AG04449 (cell line): Measurements from ENCODE around the gene FEM1B.

ENCODE experiments used
- CTCF ChIA-PET: fragments of 350-600 bp; formaldehyde crosslinking; extraction: SDS; loops from one replicate; lab custom pipeline; 2021; ENCODE audit warnings: antibody characterized with exemption; lab: Yijun Ruan, JAX
- POLR2A ChIA-PET: fragments of 400-600, 350-600 bp; formaldehyde crosslinking; extraction: SDS; loops from one replicate; lab custom pipeline; 2020; ENCODE audit warnings: antibody characterized with exemption, inconsistent platforms; lab: Yijun Ruan, JAX
- DNase-seq: peaks from one replicate; pipeline ENCODE4 v3.0.0-alpha.2; 2010; ENCODE audit warnings: low read depth, low spot score
- H3K4me3 ChIP-seq: 2 replicates; pipeline ENCODE4 v1.5.1; 2011; ENCODE audit warnings: low read depth, mild to moderate bottlenecking, control low read depth, low read length
- CTCF ChIP-seq: IDR thresholded peaks from one replicate; pipeline ENCODE4 v1.5.1; 2011; ENCODE audit warnings: mild to moderate bottlenecking, moderate library complexity, low read length, control low read depth, inconsistent platforms; ENCODE audit not compliant: insufficient read depth; ENCODE audit errors: missing control alignments

FEM1B gene

GRCh38 chr15:68258692-68259091 lies 18.9 kb upstream of the FEM1B start:
- H3K4me3 ChIP-seq, result no peak overlapping the region
- DNase-seq, result no peak
- CTCF ChIA-PET, result interaction anchor here (1.7 kb wide), 1 partner anchor 8 kb away, joined by 5 read pairs; no protein-coding TSS in a partner anchor
- POLR2A ChIA-PET, result no interaction called here
- no peak for TF ChIP-seq CTCF

- TF ChIP-seq CTCF, result no peak
- POLR2A ChIA-PET, result no interaction called here
- no peak for DNase-seq
- CTCF ChIA-PET, result interaction anchor here (1.1 to 1.7 kb wide), 2 partner anchors 10 to 21 kb away, joined by 3 to 5 read pairs; no protein-coding TSS in a partner anchor
- no peak overlapping the region for H3K4me3 ChIP-seq
Measured at GRCh38 chr15:68259883-68260282, 17.7 kb upstream of the FEM1B start.

GRCh38 chr15:68261241-68261640 lies 16.3 kb upstream of the FEM1B start:
- POLR2A ChIA-PET, result no interaction called here

GRCh38 chr15:68261980-68262379 lies 15.6 kb upstream of the FEM1B start:
- POLR2A ChIA-PET, result no interaction called here
- no peak for DNase-seq
- H3K4me3 ChIP-seq, result no peak overlapping the region
- TF ChIP-seq CTCF, result no peak
- CTCF ChIA-PET, result interaction anchor here (1.0 to 1.5 kb wide), 2 partner anchors 9 to 291 kb away, joined by 3 to 12 read pairs; no protein-coding TSS in a partner anchor

More at GRCh38 chr15:68261241-68261640, 16.3 kb upstream of the FEM1B start:
- no peak for DNase-seq
- H3K4me3 ChIP-seq, result no peak overlapping the region
- TF ChIP-seq CTCF, result no peak
- CTCF ChIA-PET, result interaction anchor here (1.5 kb wide), 1 partner anchor 8 kb away, joined by 12 read pairs; no protein-coding TSS in a partner anchor

- DNase-seq, result no peak
- POLR2A ChIA-PET, result no interaction called here
Measured at GRCh38 chr15:68262514-68263356, 14.8 kb upstream of the FEM1B start.

More at GRCh38 chr15:68262514-68263356, 14.8 kb upstream of the FEM1B start:
- TF ChIP-seq CTCF, result no peak
- CTCF ChIA-PET, result interaction anchor here (1.0 to 3.5 kb wide), 4 partner anchors 9 to 290 kb away, joined by 3 to 14 read pairs (median 8); no protein-coding TSS in a partner anchor
- H3K4me3 ChIP-seq, result no peak overlapping the region
